C4-2B (cell line): ENCODE results near the gene PHKB.

Source experiments
- H3K27ac ChIP-seq: fragments of 450-650 bp; 2 replicates; pipeline ENCODE4 v1.5.1; 2017
- CTCF ChIP-seq: fragments of 450-650 bp; conservative IDR thresholded peaks from 2 replicates; pipeline ENCODE4 v1.5.1; 2017; ENCODE audit warnings: mild to moderate bottlenecking
- ZFX ChIP-seq: fragments of 450-650 bp; IDR thresholded peaks from 2 replicates; pipeline ENCODE4 v1.6.1; 2017

PHKB gene

GRCh38 chr16:47486856-47487255 lies 25.7 kb downstream of the PHKB start:
- TF ChIP-seq ZFX = no peak
- TF ChIP-seq CTCF = no peak
- H3K27ac ChIP-seq = no peak overlapping the region

- TF ChIP-seq CTCF = no peak
- TF ChIP-seq ZFX = no peak
- H3K27ac ChIP-seq = no peak overlapping the region
Measured at GRCh38 chr16:47488051-47488450, 26.9 kb downstream of the PHKB start.

GRCh38 chr16:47490471-47490870 lies 29.3 kb downstream of the PHKB start:
- H3K27ac ChIP-seq = no peak overlapping the region
- TF ChIP-seq CTCF (no peak), ZFX (no peak)

- H3K27ac ChIP-seq = peak overlapping the region; percentile 39
Measured at GRCh38 chr16:47492036-47492427, 30.9 kb downstream of the PHKB start.

GRCh38 chr16:47492428-47493377 lies 31.6 kb downstream of the PHKB start:
- TF ChIP-seq ZFX (no peak), CTCF (no peak)
- peak overlapping the region; percentile 39 for H3K27ac ChIP-seq

More at GRCh38 chr16:47492036-47492427, 30.9 kb downstream of the PHKB start:
- no peak for TF ChIP-seq ZFX
- no peak for TF ChIP-seq CTCF

- no peak overlapping the region for H3K27ac ChIP-seq
- TF ChIP-seq CTCF (no peak), ZFX (no peak)
Measured at GRCh38 chr16:47493381-47494337, 32.5 kb downstream of the PHKB start.
